SW 1271 (cell line): ENCODE results near the gene BRIP1.

ENCODE experiments used
- DNase-seq, 2 experiments: peaks; one replicate each; lab custom pipeline; 2025; lab: John Stamatoyannopoulos, UW

Gene BRIP1

DNA sequence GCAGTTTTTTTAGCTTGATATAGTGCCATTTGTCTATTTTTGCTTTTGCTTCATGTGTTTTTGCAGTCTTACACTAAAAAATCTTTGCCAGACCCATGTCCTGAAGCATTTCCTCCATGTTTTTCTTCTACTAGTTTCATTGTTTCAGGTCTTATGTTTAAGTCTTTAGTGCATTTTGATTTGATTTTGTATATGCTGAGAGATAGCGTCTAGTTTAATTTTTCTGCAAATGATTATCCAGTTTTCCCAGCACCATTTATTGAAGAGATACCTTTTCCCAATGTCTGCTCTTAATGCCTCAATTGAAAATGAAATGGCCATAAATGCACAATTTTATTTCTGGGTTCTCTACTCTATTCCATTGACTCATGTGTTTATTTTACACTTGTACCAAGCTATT, 231.5 kb downstream of the BRIP1 start:
- DNase-seq, result no peak
